ENCODE measurements around the gene DOCK10.

DOCK10 gene

DNA sequence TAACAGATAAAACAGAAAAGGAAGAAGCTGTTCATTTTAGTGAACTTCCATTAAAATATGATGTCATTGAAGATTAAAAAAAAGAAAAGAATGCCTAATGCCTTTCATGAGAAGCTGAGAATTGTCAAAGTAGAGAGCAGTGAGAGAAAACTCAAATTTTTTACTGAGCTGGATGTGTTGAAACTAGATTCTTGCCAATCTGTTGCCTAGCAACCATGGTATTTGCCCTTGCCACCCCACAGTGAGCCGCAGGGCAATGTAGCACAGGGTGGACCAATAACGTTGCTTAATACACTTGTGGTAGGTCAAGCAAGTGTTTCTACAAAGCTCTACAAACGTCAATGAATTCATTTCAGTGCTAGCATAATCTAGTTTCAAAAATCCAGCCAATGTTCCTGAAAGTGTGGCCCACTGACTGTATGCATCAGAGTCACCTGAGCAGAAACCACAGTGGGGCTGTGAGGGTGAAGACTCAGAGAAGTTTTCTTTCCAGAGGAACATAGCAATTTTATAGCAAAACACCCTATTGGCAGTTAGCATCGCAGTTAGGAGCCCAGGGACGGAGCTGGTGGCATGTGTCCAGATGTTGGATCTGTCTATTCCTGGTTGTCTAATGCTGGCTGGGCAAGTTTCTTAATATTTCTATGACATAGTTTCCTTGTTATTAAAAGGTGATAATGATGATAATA is 132.2 kb downstream of the DOCK10 start:
- DNase-seq = peak; percentile 60

DNA sequence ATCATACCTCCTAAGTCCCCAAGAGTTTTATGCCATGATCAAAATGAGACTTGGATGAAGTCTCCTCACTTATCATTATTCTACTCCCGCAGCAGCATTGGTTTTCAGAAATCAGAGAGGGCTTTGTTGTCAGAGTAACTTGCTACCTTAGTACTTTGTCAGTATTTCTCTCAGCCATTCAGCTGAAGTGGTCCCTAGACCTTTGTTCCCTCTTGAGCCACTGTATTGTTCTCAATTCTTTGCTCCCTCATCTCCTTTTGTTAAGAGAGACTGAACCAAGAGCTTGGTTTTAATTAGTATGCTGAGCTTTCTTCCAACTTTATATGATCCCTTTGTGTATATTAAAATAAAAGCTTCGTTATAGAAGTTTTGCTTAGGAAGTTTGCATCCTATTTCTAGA is 133.4 kb downstream of the DOCK10 start:
- no peak for DNase-seq

DNA sequence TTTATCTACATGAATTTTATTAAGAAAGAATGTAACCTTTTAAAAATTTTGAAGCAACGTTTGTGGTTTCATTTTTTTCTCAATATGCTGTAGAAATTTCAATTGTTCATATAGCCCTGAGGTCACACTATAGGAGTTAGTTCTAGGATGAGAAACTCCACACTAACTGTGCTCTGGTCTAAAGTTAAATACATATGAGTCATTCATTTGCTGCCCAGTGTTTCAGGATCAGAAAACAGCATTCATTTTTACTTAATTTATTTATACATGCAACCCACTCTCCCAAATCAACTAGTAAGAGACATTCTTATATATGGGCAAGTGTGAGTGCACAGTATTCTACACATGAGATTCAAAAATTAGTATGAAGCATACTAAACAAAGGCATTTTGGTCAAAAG is 137.9 kb downstream of the DOCK10 start:
- no peak for DNase-seq

DNA sequence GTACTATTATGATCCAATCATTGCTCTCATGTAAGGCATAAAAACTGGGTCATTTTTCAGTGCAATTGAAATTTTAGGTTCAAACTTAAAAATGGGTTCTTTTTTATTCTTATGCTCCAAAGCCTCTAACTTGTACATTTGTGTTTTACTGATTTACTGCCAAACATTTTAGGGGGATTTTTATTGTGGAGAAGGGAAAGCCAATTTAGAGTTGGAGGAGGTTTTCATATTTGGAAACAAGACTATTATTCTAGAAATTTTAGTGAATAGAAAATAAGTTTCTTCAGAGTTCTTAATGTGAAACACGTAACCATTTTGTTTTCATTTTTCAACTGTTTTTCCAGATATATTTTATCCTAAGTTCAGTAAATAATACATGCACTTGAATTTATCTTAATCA is 138.6 kb downstream of the DOCK10 start:
- no peak for DNase-seq

DNA sequence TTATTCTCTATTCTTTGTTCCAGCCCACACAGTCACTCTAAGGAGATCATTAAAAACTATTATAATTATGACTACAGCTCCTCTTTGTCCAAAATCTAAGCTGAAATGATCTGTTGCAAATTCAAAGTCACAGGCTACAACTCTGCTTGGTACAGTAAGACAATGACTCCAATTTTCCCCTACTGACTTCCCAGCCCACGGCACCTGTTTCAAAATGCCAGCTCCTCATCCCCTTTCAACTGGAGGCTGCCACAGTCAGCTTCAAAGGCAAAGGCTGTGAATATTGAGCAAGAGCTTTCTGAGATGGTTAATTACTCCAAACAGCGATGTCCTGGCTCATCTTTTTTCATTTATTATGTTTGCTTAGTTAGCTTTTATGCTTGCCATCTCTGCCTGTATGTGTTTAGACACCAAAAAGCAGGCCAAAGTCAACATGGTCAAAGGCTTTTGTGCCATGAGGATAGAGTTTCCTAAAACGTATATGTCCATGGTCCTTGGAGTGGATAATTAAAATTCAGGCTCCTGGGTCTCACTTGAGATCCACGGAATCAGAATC is 141.1 kb downstream of the DOCK10 start:
- DNase-seq = no peak

DNA sequence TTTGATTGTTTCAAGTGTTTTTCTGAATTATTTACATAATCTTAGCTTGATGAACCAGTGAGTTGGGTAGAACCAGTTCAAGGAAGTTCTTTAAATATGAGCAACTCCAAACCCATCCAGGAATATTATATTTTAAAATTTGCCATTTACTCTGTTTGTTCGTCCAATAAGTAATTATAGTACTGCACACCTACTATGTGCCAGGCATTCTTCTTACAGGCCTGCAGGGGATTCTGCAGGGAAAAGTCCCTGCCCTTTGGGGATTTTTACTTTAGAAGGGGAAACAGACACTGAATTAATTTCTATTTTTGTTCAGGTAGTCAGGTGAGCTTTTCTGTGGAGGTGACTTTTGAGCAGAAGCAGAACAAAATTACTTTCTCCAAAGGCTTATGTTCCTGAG is 146.9 kb downstream of the DOCK10 start:
- no peak for DNase-seq

DNA sequence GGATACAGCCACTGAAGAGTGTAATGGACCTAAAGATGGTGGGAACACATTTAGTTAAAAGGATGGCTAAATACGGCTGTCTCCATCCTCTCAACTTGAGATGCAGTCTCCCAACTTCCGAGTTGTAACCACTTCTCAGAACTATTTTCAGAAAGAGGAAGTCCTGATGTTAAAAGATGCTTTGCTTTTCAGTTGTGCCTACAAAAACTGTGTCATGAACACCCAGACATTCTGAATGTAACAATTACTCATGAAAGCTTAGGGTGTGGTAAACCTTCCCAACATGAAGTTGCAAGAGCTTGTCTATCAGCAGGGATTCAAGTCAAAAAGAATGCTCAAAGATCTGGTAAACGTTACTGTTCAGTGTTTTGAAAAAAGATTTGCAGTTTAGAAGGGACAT is 147.9 kb downstream of the DOCK10 start:
- peak; percentile 63 for DNase-seq

DNA sequence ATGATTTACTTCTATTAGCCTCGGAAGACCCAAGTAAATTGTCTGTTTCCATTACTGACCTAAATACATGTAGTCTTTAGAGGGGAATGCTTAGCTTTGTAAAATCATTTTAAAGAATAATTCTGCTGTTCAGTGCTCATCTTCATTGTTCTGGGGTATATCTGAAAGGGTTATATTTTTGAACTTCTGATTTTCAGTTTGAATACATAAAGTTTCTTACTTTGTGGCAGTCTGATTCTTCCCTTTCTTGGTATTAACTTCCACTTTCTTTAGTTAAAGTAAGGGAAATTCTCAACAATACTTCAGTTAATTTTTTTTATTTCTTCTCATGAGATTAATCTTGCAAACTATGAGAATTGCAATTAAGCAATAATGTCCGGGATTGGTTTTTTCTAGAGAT is 148.4 kb downstream of the DOCK10 start:
- no peak for DNase-seq

DNA sequence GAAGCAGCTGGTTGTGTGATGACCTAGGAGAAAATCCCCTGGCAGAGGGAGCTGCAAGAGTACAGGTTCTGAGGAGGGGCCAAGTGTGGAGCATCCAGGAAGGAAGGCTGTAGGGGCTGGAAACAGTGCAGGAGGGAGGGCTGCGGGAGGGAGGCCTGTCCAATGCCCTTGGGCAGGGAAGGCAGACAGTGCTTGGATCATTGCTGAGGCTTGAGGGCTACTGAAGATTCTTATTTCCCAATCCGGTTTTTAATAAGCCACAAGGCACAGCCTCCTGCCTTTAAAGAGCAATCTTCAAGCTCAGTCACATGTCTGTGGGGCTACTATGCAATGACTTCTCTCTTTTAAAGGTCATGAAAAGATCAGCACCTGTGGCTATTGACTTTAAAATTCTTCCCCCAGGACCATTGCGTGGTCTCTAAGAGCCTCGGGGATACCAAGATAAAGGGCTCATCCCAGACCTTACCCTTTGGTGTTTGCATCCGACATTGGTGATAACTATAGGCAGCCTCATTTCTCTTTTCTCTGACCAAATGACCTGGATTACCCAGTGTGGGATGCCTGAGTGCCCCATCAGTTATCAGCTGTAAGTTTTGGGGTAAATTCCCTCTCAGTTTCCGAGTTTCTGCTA is 149.6 kb downstream of the DOCK10 start:
- no peak for DNase-seq

DNA sequence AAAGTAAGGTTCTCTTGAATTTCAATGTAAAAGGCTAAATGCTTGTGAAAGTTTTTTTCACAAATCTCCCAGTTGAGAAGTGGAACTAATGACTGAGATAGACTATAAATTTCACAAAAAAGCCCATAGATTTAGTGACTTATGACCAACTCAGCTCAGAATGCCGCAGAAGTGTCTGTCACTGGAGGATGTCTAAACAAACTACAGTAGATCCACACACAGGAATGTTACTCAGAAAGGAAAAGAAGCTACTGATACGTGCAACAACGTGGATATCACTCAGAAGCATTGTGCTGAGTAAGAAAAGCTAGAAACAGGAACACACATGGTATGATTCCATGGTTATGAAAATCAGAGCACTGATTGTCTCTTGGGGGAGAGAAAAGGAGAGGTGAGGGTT is 151.9 kb downstream of the DOCK10 start:
- DNase-seq = no peak

DNA sequence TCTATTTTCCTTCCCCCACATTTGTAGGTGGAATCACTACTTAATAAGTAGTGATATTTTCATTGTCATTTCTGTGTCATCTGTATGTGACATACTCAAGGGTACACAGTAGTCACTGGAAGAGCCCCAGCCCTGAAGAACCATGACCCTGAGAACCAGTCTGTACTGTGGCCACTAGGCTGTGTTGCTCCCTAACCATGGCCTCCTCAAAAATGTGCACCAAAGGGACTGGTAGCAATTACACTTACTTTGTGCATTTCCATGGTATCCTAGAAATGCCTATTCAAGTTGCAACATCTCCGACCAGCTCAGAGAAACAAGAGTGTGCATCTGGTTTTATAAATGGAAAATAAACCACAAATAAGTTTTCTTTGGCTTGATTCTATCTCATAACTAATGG is 155.1 kb downstream of the DOCK10 start:
- no peak for DNase-seq

DNA sequence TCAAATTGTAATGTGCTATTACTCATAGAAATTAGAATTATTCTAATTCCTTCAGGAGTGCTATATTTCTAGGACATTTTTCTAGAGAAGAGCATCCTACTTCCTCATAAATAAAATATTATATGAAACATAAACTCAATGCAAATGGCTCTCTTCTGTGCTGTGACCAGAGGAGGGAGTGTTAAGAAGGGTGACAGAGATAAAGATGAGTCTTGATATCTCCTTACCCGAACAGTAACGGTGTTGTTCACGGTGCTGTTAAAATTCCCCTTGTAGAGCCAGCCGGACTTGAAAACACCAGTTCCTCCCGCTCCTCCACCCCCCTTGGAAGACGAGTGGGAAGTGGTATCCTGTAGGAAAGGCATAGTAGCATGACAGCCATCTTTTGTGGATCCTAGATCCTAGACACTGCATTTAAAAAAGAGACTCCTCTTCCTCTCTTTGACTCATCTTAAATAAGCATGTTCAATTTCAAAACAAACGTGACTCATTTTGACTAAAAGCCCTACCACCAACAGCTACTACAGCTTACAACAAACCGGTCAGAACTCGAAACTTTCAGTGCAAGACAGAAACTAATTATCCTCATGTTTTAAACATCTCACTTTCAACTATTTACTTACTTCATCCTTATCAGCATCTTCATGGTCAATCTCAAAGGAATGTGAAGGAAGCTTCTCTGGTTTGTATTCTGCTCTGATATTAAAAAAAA is 156.3 kb downstream of the DOCK10 start:
- DNase-seq = no peak

DNA sequence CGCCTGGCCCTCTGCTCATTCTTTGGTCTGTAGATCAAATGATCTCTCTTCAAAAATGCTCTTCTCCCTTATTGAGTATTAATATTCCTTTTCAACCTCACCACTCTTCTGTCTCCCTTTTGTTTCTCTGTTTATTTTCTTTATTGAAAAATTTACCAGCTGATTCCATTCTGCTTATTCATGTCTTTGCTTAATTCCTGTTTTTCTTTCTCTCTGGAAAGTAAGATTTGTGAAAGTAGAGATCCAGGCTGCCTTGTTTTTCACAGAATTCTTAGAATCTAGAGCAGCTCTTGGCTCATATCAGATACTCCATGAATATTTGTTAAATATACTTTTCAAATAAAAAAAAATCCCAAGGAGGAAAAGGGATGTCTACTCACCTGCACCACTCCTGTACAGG is 157.0 kb downstream of the DOCK10 start:
- no peak for DNase-seq

DNA sequence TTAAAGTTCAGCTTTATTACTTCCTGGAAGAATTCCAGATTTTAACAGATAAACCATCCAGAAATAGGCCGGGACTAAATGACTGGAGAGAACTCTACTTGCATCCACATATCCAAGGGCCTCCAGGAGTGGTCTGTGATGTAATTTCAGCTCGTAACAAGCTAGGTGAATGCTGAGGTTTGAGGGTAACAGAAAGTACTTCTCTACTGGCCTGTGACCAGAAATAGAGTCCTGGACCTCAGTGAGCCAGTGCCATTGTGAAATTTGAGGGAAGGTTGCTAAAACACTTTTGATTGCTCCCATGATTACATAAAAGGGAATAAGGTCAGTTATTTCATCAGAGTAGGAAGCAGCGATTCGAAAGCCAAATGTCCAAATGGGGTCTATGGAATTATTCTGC is 158.1 kb downstream of the DOCK10 start:
- DNase-seq = peak; percentile 44

DNA sequence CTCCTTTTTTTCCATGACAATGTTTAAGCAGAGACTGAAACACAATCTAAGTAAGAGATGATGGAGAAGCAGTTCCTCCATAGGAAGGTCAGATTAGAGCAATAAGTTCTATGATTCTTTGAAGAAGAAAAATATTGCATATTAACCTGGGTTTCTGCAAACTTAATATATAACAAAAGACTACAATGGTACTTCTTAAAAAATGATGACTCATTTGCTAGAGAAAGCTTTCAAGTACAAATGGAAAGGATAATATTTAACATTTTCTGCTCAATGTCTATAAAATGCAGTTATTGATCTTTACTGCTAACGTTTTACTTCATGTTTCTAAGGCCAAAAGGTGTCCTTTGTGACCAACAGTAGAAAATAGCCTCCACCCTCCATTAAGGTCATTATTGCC is 158.6 kb downstream of the DOCK10 start:
- no peak for DNase-seq

DNA sequence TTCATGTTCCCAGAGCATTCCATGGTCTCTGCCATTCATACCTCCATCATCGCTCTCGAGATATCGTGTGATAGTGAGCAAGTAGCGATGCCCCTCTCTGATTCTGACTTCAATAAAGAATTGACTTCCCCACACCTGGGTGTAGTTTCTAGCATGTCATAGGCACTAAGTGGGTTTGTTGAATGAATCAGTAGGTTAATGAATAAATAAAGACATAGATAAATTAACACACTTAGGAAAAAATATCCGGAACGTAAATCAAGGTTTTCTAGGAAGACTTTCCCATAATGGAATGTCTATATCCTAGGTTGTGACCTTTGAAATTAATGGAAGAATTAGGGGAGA is 159.1 kb downstream of the DOCK10 start:
- no peak for DNase-seq

DNA sequence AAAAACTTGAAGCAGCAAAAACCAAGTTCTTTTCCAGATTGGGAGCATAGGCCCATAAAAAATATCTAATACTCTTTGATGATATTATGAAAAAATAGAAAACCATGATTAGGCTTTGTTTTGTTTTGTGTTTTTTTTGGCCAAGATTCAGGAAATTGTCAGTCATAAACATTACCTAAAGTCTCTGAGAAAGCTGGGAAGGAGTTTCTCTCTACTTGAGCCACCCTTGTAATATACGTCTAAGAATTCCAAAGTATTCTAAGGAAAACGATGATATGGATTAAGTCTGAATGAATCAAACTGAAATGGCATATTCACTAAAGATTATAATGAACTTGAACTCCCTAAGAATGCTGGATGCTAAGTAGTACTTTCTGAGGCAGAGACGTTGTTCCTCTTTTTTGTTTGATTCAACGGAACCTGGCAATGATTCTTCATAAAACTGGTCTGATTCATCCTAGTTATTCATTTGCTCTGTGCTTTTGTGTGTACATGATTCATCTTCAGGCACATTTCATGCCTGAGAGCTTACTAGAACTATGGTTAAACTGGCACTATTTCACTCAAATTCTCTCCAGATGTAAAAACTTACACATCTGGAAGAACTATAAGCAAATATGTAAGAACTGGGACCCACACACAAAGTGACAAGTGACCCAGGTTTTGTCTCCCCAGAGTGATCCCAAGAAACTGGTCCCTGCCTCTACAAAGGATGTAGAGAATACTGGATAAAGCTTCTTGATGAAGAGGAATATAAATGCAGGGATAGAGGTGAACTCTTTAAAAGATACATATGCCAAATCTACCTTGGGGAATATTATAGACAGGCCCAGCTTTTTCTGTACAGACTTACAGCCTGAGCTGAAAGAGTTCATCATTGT is 159.7 kb downstream of the DOCK10 start:
- peak; percentile 6 for DNase-seq

DNA sequence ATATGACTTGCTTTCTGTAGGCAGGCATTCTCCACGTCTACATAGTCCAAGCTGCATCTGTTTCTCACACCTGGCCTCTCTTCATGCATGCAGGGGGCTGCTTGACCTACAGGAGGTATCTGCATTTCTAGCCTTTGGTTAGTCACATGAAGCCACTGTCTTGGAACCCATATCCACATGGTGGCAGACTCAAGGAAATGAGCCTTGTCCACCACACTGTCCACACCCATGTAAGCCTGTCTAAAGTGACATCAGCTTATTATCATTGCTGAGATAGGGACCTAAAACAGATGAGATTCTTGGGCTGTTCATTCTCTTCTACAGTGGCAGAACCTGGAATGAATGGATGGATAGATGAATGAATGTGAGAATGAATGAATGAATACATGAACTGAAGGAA is 160.4 kb downstream of the DOCK10 start:
- DNase-seq = no peak

DNA sequence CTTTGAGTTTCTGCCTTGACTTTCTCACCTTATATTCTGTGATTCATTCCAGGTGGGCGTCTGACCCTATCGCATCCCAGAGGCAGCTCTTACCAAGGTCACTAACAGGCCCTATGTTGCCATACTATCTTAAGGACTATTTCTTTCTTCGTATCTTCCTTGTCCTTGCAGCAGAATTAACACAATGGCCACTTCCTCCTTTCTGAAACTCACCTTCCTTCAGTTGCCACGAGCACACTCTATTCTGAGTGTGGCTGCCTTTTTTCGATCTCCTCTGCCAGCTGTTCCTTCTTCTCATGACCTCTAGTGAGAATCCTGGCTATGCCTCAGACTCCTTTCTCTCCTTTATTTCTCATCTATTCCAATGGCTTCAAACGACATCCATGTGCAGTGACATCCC is 165.7 kb downstream of the DOCK10 start:
- DNase-seq = no peak

DNA sequence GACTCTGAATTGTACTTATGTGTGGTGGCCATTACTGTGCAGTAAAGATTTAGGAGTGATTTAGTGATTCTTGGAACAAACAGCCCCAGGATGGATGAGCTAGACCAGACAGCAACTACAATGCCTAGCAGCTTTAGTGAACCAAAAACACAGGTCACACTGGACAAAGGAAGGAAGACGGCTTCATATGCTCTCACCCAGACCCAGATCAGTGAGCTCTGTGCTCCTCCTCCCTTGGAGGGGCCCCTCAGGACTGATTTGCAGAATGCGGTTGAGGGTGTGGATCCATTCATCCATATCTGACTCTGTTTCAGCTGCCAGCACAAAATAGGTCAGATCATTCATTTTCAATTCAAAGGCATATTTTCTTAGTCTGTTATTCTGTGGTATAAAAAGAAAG is 166.4 kb downstream of the DOCK10 start:
- no peak for DNase-seq

DNA sequence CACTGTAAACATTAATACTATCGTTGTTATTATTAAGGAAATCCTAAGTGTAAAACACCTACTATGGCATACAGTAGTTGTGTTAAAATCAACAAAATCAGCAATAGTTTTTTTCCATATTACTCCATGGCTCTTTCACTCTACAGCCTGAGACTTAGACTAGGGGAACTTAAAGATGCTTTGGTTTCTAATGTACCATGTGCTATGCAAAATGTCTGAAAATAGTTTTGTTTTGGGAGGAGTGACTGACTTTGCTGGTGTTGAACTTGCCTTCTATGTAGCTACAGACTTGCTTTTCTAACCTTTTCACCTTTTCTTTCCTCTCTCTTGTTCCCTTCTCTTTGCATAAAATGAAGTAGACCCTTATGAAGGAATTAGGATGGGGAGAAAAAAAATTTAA is 167.1 kb downstream of the DOCK10 start:
- DNase-seq = no peak

DNA sequence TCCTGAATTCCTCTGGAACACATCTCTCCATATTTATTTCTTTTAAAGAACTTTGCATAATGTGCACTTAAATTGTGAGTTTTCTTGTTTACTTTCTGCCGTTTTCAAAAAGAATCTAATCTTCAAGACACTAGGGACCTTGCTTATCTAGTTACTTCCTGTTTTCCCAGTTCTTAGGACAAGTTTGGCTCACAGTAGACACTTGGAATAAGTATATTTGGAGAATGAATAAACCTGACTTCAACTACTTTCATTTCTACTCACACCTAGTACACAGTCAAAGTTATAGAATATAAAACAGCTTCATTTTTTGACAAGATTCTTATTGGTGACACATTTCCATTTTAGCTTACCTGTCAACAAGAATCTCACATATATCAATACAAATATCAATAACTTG is 170.5 kb downstream of the DOCK10 start:
- DNase-seq = no peak

DNA sequence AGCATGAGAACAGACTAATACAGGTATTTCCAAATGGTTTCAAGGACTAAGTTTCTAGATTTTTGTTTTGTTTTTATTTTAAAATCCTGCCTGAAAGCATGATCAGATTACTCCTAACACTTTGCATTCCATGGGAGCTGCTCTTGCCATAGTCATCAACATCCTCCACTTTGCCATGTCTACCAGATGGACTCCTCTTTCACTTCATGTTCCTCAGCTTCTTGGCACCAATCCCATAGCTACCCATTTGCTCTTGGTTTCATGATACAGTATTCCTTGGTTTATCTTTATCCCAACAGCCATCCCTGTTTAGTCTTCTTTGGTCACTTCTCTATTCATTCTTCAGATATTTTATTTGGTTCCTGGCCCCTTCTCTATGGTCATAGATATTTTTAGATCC is 171.9 kb downstream of the DOCK10 start:
- DNase-seq = no peak

All from hematopoietic multipotent progenitor cell treated with erythropoietin and hydrocortisone succinate and interleukin-3 and kit ligand, for 6 days (in vitro differentiated cells).